Adrenal gland (tissue), 5 donors: Measurements from ENCODE around the gene ZNF827.

Experiments used
- POLR2A ChIP-seq, 2 donors: fragments of 450-650 bp; IDR thresholded peaks; one replicate each; pipeline ENCODE4 v1.6.1; 2017; ENCODE audit warnings: antibody characterized with exemption in 2 of 2, mild to moderate bottlenecking in 2 of 2, moderate library complexity in 1 of 2
- TF ChIP-seq, protein P1 (sequence below), 6 experiments: fragments of 450-650 bp in 4 of 6; fragments of 200-600 bp in 2 of 6; sonication (generic) in 1 of 6; IDR thresholded peaks; 1 replicate in 5 of 6; 2 replicates in 1 of 6; pipeline versions ENCODE4 v1.5.1 to v1.8.0; 2016 to 2021; ENCODE audit warnings: antibody characterized with exemption in 6 of 6, mild to moderate bottlenecking in 2 of 6, moderate library complexity in 1 of 6
- donor health status: DM: no; HTN: no; CAD: no.

DNA sequence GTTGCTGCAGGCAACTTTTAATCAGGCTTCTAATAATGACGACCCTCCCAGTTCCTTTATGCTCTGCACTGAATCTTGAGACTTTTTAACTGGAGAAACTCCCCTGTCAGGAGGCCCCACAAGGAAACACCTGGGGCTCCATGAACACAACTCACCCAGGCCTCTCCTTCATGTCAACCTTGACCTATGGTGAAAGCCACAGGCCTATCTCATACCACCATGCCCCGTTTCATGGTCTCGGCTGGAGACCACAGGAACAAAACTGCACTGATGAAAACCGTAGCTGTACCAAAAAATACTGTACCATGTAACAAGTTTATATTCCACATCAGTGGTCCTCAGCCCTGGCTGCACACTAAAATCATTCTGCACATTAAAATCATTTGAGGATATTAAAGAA is 57.0 kb downstream of the ZNF827 start:
- TF ChIP-seq, protein P1, sequence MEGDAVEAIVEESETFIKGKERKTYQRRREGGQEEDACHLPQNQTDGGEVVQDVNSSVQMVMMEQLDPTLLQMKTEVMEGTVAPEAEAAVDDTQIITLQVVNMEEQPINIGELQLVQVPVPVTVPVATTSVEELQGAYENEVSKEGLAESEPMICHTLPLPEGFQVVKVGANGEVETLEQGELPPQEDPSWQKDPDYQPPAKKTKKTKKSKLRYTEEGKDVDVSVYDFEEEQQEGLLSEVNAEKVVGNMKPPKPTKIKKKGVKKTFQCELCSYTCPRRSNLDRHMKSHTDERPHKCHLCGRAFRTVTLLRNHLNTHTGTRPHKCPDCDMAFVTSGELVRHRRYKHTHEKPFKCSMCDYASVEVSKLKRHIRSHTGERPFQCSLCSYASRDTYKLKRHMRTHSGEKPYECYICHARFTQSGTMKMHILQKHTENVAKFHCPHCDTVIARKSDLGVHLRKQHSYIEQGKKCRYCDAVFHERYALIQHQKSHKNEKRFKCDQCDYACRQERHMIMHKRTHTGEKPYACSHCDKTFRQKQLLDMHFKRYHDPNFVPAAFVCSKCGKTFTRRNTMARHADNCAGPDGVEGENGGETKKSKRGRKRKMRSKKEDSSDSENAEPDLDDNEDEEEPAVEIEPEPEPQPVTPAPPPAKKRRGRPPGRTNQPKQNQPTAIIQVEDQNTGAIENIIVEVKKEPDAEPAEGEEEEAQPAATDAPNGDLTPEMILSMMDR (IDR thresholded peaks at IDR 0.05): no peak
- no peak for TF ChIP-seq POLR2A (IDR thresholded peaks at IDR 0.05)
